Left hindlimb (tissue), 1 donor: Measurements from ENCODE around the gene FAM114A1.
A peak's percentile ranks its signal among the peaks of the same experiment; 100 is the strongest.
"Not testable (repeated sequence)": the region's sequence is repeated elsewhere in the genome, so short reads cannot be mapped to it uniquely, and the experiment has no call there.

ENCODE experiments used
- DNase-seq: peaks from one replicate; pipeline ENCODE4 v3.0.0-alpha.2; 2018

The FAM114A1 gene

GRCh38 chr4:38940476-38940875 lies 72.9 kb downstream of the FAM114A1 start:
- DNase-seq = no peak

- not testable (repeated sequence) for DNase-seq
Measured at GRCh38 chr4:38941906-38942305, 74.3 kb downstream of the FAM114A1 start.

GRCh38 chr4:38943343-38943742 lies 75.7 kb downstream of the FAM114A1 start:
- peak; percentile 79 for DNase-seq

GRCh38 chr4:38944440-38944839 lies 76.8 kb downstream of the FAM114A1 start:
- no peak for DNase-seq

- no peak for DNase-seq
Measured at GRCh38 chr4:38946919-38947318, 79.3 kb downstream of the FAM114A1 start.

GRCh38 chr4:38948551-38948950 lies 80.9 kb downstream of the FAM114A1 start:
- peak; percentile 45 for DNase-seq

- no peak for DNase-seq
Measured at GRCh38 chr4:38949411-38950051, 81.9 kb downstream of the FAM114A1 start.

- DNase-seq = no peak
Measured at GRCh38 chr4:38950159-38950558, 82.6 kb downstream of the FAM114A1 start.

GRCh38 chr4:38950734-38951133 lies 83.1 kb downstream of the FAM114A1 start:
- DNase-seq = no peak

- no peak for DNase-seq
Measured at GRCh38 chr4:38951598-38951997, 84.0 kb downstream of the FAM114A1 start.

GRCh38 chr4:38952017-38952416 lies 84.4 kb downstream of the FAM114A1 start:
- no peak for DNase-seq

- no peak for DNase-seq
Measured at GRCh38 chr4:38954727-38955126, 87.1 kb downstream of the FAM114A1 start.

GRCh38 chr4:38955957-38956356 lies 88.4 kb downstream of the FAM114A1 start:
- no peak for DNase-seq

GRCh38 chr4:38957261-38957815 lies 89.7 kb downstream of the FAM114A1 start:
- no peak for DNase-seq

- no peak for DNase-seq
Measured at GRCh38 chr4:38957893-38958292, 90.3 kb downstream of the FAM114A1 start.

- no peak for DNase-seq
Measured at GRCh38 chr4:38958453-38959190, 91.0 kb downstream of the FAM114A1 start.

GRCh38 chr4:38959248-38959647 lies 91.6 kb downstream of the FAM114A1 start:
- not testable (repeated sequence) for DNase-seq

GRCh38 chr4:38964942-38965775 lies 97.6 kb downstream of the FAM114A1 start:
- DNase-seq = no peak

GRCh38 chr4:38965866-38966265 lies 98.3 kb downstream of the FAM114A1 start:
- no peak for DNase-seq

GRCh38 chr4:38967260-38968095 lies 99.9 kb downstream of the FAM114A1 start:
- no peak for DNase-seq

GRCh38 chr4:38968668-38969067 lies 101.1 kb downstream of the FAM114A1 start:
- no peak for DNase-seq

GRCh38 chr4:38976308-38976707 lies 108.7 kb downstream of the FAM114A1 start:
- no peak for DNase-seq
